Right renal cortex interstitium (tissue), 3 donors: ENCODE measurements around the gene EXTL1. TPM values are rescaled to one million over a fixed set of nuclear protein-coding genes. Genes with fewer than 3 reads are reported as not detected.

Experiments used
- DNase-seq, 3 donors: peaks; one replicate each; pipeline ENCODE4 v3.0.0-alpha.2; 2013; ENCODE audit warnings: low read depth in 3 of 3, low spot score in 2 of 3
- polyA plus RNA-seq, 3 donors: library from polyadenylated mRNA; unstranded; fragments of 120-200 nt; gene quantifications; one replicate each; pipeline ENCODE4 v1.2.1, GENCODE V29; 2013; ENCODE audit not compliant: insufficient read length in 3 of 3

Gene EXTL1
- polyA plus RNA-seq, 3 donors: 1.1 to 1.5 (median 1.3) TPM

DNA sequence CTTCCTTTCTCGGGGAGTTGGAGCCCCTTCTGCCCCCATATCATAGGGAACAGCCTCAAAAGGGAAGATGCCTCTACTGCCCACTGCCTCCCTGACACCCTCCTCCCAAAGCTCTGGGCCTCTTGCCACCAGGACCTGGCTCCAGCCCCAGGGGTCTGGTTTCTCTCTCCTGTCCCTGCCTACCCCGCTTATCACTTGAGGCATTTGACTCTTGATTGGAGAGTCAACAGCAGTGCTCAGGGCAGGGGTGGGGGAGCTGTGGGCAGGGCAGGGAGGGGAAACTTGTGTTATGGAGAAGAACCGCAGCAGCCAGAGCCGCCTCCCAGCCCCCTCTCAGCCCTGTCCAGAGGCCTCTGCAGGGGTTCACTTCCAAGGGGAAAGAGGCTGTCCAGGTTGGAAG, 45.3 kb downstream of the EXTL1 start:
- DNase-seq: no peak

DNA sequence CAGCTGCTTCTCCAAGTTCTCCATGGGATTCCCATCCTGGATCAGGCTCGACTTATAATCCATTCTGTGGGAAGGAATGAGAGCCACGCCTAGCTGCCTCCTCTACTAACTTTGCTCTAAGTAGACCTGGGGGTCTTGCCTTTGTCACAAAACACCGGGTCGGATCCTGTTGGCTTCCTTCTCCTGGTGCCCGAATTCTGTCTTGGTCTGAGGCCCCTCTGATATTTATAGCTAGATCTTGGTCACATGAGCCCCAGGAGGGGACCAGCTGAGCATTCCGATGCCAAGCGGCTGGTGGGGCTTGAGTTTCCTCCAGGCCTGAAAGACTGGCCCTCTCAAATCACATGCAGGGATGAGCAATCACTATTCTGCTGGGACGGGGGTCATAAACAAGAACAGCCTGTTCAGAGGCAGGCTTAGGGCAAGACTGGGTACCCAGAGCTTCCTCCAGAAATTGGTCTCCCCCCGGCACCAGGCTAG, 45.9 kb downstream of the EXTL1 start, which contains the start of gene TRIM63:
Gene TRIM63, minus strand, starts transcription at position 199 of the 480 bp plus-strand sequence. Its CDS starts 136 bp downstream, at position 63.
- DNase-seq: no peak

DNA sequence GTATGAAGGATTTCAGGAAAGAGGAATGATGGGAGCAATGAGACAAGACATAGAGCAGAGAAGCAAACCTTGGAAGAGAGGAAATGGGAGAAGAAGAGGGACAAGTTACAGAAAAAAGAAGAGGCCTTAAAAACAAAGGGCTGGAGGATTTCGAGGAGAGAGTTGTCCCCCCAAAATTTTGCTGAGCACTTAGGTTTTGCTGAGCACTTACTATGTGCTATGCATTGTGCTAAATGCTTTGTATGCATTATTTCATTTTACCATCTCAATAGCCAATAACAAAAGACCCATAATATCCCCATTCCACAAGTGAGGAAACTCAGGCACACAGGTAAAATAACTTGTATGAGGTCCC, 48.3 kb downstream of the EXTL1 start:
- DNase-seq: no peak

DNA sequence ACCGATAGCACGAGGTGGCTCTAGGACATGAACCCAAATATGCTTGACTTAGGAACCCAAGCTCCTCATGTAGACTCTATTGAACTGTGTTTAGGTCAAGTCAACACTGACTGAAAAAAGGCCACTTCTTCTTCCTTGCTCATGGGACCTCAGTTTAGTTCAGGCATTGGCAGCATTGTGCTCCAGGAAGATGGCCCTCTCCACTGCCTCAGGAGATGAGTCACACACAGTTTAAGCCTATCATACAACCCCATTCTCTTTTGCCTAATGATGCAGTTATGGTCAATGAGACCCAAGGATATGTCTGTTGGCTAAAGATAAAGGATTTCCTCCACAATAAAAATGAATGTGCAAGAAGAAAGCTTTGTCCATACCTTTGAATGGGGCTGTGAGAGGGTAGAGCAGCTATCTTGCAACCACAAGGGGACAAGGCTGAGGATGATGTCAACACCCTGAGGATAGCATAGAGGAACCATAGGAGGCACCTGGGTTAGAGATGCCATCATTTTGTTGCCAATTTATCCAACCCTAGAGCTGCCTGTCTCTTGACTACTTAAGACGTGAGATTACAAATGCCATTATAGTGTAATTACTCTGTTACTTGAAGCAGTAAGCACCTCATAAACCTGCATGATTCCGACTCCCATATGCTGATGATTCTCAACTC, 48.9 kb downstream of the EXTL1 start:
- no peak for DNase-seq

DNA sequence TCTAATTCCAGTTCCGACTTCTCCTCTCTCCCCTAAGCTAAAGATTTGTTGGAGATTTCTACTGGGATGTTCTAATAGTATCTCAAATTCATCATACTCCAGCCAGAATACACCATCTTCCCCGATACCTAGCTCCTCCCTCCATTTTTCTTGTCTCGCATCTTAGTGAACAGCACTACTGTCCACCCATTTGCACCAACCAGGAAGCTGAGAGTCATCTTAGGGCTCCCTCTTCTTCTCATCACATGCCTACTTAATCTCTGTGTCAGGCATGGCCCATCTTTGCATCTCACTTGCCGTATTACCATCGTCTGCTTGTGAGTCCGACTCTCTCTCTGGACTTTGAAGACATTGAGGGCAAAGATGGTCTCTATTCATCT, 49.4 kb downstream of the EXTL1 start:
- DNase-seq: no peak

DNA sequence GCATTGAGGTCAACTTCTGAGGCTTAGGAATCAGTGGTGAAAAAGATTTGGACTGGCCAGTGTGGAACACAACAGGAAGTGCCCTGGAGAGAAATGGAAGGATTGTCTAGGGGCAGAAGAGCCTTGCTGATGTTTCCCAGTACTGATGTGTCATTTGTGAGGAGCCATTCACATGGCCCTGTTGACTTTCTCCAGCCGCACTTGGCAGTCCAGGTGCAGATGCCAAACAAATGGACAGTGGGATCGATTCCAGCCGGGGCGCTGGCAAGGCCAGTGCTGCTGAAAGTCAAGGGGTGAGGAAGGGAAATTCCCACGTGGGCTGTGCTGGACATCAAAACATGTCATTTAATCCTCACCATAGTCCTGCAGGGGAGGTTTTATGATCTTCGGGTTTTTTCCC, 50.7 kb downstream of the EXTL1 start:
- no peak for DNase-seq

DNA sequence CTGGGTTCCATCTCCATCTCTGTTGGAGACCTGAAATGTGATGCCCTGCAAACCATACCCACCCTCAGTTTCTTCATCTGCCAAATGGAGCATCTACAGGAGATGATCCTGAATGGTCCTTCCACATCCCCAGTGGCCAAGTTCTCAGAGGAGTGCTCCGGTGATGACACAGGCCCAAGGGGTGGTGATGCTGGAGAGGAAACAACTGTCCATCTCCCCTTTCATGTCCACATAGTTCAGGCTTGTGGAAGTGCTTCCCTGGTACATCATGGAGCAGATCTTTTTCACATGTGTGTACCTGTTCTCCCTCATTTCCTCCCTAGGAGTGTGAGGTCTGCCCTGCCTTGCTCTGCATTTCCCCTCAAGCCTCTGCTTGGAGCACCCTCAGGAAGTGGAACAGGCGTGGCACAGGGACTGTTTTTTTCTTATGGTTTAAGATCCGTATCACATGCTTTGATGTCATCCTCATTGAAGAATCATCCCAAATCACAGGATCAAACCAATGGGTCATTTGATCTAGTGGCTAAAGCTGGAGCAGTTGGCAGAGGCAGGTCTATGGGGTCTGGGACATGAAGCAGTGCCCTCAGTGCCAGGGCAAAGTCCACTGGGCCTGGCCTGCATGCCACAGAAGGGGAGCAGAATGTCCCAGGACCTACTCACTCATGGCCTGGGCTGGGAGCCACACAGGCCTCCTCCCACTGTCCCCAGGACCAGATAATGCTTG, 54.0 kb downstream of the EXTL1 start:
- DNase-seq: no peak

DNA sequence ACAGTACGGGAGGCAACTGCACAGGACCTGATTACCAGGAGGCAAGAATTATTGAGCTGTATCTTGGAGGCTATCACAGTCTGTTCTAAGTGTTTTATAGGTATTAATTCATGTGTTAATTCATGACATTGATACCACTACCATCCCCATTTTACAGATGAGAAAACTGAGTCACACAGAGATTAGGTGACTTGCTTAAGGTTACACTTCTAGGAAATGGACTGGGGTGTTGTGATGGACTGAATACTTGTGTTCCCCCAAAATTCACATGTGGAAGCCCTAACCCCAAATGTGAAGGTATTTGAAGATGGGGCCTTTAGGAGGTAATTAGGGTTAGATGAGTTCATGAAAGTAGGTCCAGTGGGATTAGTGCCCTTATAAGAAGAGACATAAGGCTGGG, 55.9 kb downstream of the EXTL1 start:
- DNase-seq: no peak

DNA sequence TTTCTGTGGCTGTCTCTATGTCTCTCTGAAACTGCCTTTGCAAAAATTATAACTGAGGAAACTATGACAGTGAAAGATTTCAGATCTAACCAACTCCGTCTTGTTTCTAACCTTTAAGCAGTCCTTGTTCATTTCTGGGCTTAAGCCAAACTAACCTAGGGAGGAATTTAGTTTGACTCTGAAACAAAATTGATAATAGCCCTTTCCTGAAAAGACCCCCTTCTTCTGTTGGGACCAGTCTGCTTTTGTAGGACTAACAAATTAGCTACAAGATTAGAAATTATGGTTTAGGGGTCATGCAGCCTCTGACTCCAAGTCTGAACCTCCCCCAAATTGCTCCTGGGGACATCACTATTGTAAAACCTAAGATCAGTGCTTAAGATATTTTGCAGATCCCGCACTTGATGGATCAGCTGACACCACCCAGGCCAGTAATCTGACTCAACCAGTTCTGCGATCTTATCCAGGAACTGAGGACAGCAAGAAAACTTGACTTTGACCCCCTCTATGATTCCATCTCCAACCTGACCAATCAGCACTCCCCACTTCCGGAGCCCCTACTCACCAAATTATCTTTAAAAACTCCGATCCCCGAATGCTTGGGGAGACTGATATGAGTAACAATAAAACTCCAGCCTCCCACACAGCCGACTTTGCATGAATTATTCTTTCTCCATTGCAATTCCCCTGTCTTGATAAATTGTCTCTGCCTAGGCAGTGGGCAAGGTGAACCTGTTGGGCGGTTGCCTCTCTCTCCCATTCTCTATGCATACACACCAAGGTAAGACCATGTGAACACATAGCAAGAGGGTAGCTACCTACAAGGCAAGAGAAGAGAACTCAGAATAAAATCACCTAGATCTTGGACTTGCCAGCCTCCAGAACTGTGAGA, 57.0 kb downstream of the EXTL1 start:
- no peak for DNase-seq

DNA sequence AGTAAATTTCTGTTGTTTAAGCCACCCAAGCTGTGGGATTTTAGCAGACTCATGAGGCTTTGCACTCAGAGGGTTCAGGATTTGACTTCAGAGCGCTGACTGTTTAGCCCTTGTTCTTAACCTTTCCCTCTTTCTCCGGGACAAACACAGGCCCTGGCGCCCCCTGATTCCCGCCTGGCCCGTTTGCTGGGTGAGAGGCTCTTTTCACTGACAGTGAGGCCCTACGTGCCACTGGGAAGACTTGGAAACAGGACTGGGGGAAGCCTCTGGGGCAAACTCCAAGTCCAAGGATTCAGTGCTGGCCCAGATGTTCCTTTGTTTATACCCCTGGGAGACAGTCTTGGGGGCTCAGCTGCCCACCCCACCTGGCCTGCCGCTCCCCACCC, 57.6 kb downstream of the EXTL1 start:
- no peak for DNase-seq

DNA sequence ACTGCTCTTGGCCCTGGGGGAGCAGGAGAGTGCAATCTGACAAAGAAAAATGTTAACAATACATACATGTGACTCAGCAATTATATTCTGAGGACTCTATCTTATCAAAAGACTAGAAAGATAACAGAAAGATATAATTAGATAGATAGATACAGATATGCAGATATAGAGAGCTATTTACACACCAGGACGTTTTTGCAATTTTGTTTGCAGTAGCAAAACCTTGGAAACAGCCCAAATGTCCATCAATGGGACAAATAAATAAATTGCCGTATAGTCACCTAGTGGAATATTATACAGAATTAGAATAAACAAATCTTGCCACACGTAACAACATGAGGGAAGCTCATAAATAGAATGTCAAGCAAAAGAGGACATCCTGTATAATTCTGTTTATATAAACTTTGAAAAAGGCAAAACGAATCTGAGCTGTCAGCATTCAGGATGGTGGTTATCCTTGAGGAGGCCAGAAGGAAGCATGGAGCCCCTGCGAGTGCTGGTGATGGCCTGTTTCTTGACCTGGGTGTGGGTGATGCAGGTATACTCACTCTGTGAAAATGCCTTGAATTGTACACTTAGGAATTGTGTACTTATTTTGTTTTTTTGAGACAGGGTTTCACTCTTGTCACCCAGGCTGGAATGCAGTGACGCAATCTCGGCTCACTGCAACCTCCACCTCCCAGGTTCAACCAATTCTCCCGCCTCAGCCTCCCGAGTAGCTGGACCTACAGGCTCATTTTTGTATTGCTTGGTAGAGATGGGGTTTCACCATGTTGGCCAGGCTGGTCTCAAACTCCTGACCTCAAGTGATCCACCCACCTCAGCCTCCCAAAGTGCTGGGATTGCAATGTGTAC, 58.6 kb downstream of the EXTL1 start:
- DNase-seq: no peak

DNA sequence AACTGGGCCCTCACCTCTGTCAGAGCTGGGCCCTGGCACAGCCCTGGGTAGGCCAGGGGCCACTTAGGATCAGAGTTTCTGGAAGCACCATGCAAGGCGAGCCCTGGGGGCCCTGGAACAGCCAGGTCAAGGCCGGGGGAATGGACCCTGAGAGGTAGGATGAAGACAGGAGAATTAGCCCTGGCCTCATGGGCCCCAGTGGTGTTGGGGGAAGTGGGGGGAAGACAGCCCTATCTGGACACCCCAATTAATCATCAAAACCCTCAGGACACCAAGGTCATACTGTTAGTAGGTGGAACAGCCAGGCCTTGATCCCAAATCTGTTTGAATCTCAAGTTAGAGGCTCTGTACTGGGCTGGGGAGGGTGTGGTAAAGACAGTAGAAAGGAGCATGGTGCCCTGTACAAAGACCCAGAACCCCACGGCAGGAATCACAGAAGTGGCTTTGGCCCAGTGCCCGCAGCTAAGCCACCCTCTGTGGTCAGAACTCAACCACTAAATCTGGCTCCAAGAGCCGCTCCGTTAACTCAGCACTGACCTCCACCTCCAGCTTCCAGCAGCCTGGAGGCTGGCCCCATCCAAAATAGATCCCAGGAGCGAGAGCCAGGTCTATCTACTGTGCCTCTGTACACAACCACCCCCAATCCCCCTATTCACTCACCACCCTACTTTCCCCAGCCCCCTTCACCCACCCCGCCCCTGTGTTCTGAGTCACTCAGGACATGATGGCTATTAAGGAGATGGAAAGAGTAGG, 59.9 kb downstream of the EXTL1 start:
- DNase-seq: no peak

DNA sequence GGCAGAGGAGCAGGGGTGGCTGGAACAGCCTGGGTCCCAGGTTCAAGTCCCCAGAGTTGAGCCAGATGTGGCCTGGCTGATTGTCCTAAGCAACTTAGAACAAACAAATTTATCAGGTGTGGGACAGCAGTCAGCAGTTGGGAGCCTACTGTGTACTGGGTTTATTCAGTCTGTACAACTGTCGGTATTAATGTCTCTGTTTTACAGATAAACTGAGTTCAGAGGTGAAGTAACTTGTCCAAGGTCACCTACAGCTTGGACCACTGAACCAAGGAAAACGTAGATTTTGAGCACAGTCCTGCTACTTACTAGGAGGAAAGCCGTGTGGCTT, 60.4 kb downstream of the EXTL1 start:
- DNase-seq: no peak

DNA sequence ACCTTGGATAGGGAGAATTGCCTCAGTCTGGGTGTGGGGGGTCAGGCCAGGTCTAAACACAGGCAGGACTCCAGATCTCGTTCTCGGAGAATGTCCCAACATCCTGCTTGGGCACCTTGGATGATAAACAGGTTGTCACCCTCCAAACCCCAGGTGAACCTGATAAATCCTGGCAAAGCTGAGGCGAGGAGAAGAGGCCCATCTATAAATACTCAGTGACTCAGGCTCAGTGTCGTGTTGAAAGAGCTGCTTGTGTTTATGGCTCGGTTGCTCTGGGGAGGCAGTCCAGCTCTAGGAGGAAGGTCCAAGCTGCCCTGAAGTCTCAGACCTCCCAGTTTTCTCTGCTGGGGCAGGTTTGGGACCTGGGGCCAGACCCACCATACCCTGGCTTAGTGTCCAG, 61.6 kb downstream of the EXTL1 start:
- DNase-seq: no peak

DNA sequence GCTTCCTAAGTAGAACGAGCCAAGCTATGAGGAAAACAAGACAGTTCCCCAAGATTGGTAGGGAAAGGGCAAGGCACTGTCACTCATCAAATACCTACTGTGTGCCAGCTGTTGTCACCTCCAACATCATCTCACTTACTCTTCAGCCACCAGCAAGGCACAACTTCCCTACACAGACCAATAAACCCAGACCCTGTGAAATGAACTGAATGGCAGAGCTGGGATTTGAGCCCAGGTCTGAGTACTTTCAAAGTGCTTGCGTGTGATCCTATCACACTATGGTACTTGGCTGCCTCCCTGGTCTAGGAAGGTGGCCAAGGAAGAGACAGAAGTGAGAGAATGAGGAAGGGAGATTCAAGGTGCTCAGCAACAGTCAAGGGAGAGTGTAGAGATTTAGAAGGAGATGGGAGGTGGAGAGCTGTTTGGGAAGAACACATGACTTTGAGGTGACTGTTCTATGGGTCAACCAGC, 62.6 kb downstream of the EXTL1 start:
- no peak for DNase-seq

DNA sequence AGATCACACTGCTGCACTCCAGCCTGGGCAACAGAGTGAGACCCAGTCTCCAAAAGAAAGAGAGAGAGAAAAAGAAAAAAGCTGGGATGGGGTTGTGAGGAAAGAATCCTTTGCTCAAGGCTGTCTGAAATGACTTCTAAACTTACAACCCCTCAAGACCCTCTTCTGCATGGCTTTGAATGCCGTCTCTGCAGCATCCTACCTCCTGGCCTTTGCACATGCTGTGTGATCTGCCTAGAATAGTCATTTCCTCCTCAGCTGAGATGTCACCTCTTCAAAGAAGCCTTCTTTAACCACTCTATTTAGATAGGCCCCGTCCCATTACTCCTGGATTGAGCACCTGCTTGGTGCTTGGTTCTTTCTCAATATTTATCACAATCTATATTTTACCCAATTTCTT, 63.3 kb downstream of the EXTL1 start:
- no peak for DNase-seq
